Left lung (tissue), 10 donors: ENCODE results near the gene PRKAR1A. TPM values are rescaled to one million over a fixed set of nuclear protein-coding genes. Genes with fewer than 3 reads are reported as not detected.
"Not testable (repeated sequence)": the region's sequence is repeated elsewhere in the genome, so short reads cannot be mapped to it uniquely, and the experiment has no call there.

Experiments
- ATAC-seq: fragments of 200-7000 bp; cut with Tn5 transposase; one replicate; pipeline ENCODE4 v1.9.1; 2020; ENCODE audit warnings: moderate library complexity
- DNase-seq, 4 donors: peaks; one replicate each; pipeline ENCODE4 v3.0.0-alpha.2; 2013 to 2020
- H3K27ac ChIP-seq, 2 donors: fragments of 200-600 bp; sonication (generic) in 1 of 2; one replicate each; pipeline versions ENCODE4 v1.5.0 to v1.8.0; 2020 to 2021
- H3K27me3 ChIP-seq, 2 donors: fragments of 200-600 bp; sonication (generic) in 1 of 2; one replicate each; pipeline versions ENCODE4 v1.5.0 to v1.8.0; 2020 to 2021
- H3K36me3 ChIP-seq, 2 donors: fragments of 200-600 bp; sonication (generic) in 1 of 2; one replicate each; pipeline versions ENCODE4 v1.5.0 to v1.8.0; 2020 to 2021
- H3K4me1 ChIP-seq, 2 donors: fragments of 200-600 bp; one replicate each; pipeline ENCODE4 v1.8.0; 2021
- H3K4me3 ChIP-seq, 2 donors: fragments of 200-600 bp; sonication (generic) in 1 of 2; one replicate each; pipeline versions ENCODE4 v1.5.0 to v1.8.0; 2020 to 2021; ENCODE audit warnings: mild to moderate bottlenecking in 1 of 2
- H3K9me3 ChIP-seq, 2 donors: fragments of 200-600 bp; sonication (generic) in 1 of 2; one replicate each; pipeline versions ENCODE4 v1.5.0 to v1.8.0; 2020 to 2021
- intact Hi-C, 2 donors: fragments of 100-400 bp; cut with DNase I; formaldehyde crosslinking; loops; one replicate each; pipeline versions ENCODE4 v1.11.2 to v1.14.2; 2022
- polyA plus RNA-seq, 6 donors: library from polyadenylated mRNA; unstranded; fragments of 120-200 nt; gene quantifications; one replicate each; pipeline ENCODE4 v1.2.1, GENCODE V29; 2013; ENCODE audit not compliant: insufficient read length in 6 of 6
- total RNA-seq, 2 donors: library from RNA; stranded (reverse); fragmentation: NEBNext Ultra II Directional; extraction: Animal tissue kit (Norgen Biotek cat#: 25700); gene quantifications; one replicate each; pipeline ENCODE4 v1.2.1, GENCODE V29; 2021
- TF ChIP-seq, protein P1 (sequence below), 2 donors: fragments of 200-600 bp; sonication (generic) in 1 of 2; IDR thresholded peaks; one replicate each; pipeline versions ENCODE4 v1.5.0 to v1.8.0; 2021; ENCODE audit warnings: antibody characterized with exemption in 2 of 2
- donor health status: DM: no; HTN: yes; CAD: no.
- donor health status: DM: no; HTN: no; CAD: no.

Gene PRKAR1A
- total and polyA plus RNA-seq, 8 donors, result 307 to 376 (median 330) TPM

DNA sequence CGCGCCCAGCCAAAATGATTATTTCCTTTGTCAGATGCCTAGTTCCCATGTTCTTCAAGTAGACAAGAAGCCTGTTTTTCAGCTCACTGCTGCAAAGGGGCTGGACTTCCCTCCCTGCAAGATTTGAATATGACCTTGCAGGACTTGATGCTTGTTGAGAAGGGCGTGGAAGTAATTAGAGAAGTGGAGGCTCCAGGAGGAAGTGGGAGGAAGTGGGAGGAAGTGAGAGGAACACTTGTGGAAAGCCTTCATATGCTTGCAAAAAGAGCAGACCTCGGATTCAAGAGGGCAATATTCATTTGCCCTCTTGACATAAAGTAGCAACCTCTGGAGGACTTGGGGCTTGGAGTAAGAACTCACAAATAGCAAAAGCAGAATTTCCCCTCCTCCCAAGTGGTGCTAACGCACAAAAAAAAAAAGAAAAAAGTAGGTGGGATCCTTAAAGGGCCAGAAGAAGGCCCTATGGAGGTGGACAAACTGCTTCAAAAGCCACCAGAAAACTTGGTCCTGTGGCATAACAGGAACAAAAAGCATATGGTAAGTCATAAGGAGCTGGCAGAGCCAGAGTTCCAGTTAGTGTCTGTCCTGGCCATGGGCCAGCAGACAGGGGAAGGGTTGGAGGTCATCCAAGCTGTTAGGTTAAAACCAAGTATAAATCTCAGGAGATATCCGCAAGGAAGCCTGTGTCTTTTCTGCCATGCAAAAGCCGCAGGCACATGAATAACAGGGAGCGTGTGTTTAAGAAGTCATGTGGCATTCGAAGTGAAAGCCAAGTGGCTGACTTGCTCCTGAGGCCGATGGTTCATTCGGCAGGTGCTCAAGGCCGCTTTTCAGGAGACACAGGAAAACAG, 20.6 kb upstream of the PRKAR1A start:
- DNase-seq (peak in 3 of 4 donors; percentile 17 to 71 (median 51)), ATAC-seq (peak; percentile 85)
- Histone ChIP-seq H3K9me3 (no peaks in the 10 kb centered on the region), H3K27ac (peak overlapping the region; percentile 73 to 86), H3K4me3 (no peak overlapping the region), H3K27me3 (no peaks in the 10 kb centered on the region), H3K4me1 (peaks cover 8 to 40% of the 10 kb centered on the region in 2 donors), H3K36me3 (no peaks in the 10 kb centered on the region)
- TF ChIP-seq, protein P1, sequence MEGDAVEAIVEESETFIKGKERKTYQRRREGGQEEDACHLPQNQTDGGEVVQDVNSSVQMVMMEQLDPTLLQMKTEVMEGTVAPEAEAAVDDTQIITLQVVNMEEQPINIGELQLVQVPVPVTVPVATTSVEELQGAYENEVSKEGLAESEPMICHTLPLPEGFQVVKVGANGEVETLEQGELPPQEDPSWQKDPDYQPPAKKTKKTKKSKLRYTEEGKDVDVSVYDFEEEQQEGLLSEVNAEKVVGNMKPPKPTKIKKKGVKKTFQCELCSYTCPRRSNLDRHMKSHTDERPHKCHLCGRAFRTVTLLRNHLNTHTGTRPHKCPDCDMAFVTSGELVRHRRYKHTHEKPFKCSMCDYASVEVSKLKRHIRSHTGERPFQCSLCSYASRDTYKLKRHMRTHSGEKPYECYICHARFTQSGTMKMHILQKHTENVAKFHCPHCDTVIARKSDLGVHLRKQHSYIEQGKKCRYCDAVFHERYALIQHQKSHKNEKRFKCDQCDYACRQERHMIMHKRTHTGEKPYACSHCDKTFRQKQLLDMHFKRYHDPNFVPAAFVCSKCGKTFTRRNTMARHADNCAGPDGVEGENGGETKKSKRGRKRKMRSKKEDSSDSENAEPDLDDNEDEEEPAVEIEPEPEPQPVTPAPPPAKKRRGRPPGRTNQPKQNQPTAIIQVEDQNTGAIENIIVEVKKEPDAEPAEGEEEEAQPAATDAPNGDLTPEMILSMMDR (IDR thresholded peaks at IDR 0.05), result no peak
- intact Hi-C loops, result no loop called here

DNA sequence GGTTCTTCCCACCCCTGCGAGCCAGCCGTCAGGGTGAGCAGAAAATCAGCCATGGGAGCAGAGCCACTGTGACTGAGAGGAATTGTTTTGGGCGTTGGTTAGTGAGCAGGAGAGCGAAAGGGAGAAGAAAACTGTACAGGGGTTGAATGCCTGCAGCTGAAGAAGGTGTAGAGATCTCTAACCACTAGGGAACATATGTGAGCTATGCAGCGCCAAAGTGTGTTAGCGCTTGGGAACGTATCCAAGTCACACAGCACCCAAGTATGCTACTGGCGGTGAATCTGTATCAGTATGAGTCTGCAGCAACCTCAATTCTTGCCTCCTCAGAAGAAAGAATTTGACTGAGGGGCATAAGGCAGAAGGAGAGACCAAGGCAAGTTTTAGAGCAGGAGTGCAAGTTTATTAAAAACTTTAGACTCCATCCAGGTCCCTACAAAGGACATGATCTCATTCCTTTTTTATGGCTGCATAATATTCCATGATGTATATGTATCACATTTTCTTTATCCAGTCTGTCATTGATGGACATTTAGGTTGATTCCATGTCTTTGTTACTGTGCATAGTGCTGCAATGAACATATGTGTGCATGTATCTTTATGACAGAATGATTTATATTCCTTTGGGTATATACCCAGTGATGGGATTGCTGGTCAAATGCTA, 19.7 kb upstream of the PRKAR1A start:
- peak; percentile 52 for ATAC-seq
- intact Hi-C loops, DNase-seq, H3K27me3 ChIP-seq, H3K4me3 ChIP-seq, H3K9me3 ChIP-seq, H3K36me3 ChIP-seq: not testable (repeated sequence)
- peak overlapping the region; percentile 73 to 86 for H3K27ac ChIP-seq
- peaks cover 8 to 45% of the 10 kb centered on the region in 2 donors for H3K4me1 ChIP-seq

DNA sequence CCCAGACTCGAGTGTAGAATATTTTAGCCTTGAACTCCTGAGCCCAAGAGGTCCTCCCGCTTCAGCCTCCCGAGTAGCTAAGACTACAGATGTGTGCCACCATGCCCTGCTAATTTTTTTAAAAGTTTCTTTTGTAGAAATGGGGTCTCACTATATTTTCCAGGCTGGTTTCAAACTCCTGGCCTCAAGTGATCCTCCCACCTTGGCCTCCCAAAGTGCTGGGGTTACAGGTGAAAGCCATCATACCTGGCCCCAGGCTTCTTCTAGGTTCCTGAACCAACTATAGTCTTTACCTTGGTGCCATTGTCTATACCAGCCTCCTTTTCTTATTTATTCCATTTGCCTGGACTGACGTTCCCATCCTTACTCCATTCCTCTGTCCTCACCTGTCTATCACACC, 17.1 kb upstream of the PRKAR1A start:
- Histone ChIP-seq H3K4me3 (no peak overlapping the region), H3K9me3 (no peaks in the 10 kb centered on the region), H3K4me1 (peaks cover 15 to 64% of the 10 kb centered on the region in 2 donors), H3K27ac (no peak overlapping the region), H3K36me3 (no peaks in the 10 kb centered on the region), H3K27me3 (no peaks in the 10 kb centered on the region)
- intact Hi-C loops, result no loop called here
- ATAC-seq (no peak), DNase-seq (no peak)
- TF ChIP-seq, protein P1 (IDR thresholded peaks at IDR 0.05), result no peak

DNA sequence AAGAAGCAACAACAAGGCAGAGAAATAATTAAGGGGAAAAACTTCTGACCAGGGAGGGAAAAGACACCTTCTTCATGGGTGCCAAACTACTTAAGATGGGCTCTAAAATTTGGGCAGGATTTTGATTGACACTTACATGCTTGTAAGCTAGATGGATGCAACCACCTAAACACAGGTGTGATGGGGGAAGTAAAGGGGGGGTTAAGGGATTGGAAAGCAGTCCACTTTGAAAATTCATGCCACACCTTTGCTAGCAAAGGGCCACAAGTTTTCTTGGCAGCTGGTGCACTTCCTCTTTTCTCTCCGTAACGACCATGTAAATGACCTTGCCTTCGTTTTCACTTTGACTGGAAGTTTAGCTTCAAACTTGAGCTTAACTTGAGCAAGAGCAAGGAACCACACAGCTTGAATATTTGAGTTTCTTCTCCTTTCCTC, 14.3 kb upstream of the PRKAR1A start:
- H3K36me3 ChIP-seq, result no peaks in the 10 kb centered on the region
- TF ChIP-seq, protein P1 (IDR thresholded peaks at IDR 0.05), result no peak
- H3K9me3 ChIP-seq, result no peaks in the 10 kb centered on the region
- no peaks in the 10 kb centered on the region for H3K27me3 ChIP-seq
- peaks cover 7 to 36% of the 10 kb centered on the region in 2 donors for H3K4me1 ChIP-seq
- ATAC-seq (peak; percentile 70), DNase-seq (peak in 1 of 4 donors; percentile 28)
- H3K27ac ChIP-seq, result peak overlapping the region; percentile 49 to 94
- H3K4me3 ChIP-seq, result no peak overlapping the region
- intact Hi-C loops, result no loop called here

DNA sequence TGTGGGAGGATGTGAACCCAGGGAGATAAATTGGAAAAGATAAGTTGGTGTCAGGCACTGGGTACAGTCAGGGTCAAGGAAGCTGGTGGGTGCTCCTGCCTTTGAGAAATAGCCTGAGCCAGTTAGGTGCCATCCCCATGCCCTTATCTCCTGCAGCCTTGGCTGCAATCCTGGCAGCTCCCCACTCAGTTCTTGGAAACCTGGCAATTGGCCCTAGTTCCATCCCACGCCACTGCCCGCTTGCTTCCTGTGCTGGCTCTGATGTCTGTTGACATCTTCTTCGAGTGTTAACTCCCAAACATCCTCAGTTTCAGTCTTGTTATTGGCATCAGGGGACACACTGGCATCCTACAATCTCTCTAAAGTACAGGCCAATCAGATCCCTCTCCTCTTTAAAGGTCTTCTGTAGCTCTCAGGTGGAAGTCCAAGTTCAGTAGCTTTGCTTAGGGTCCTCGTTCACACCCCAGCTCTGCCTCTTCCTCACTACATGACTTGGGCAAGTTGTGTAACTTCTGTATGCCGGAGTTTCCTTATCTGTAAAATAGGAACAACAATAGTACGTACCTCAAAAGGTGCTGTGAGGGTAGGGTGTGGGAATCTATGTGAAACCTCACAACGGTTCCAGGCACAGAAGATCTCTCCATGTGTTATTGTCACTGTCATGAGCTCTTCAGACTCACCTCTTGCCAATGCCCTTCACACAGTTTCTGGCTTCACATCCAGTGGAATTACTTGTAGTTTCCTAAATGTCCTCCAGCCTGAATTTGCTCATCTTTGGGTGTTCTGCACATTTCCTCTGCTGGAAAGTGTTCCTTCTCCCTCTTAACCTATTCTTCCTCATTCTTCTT, 13.5 kb upstream of the PRKAR1A start:
- H3K27me3 ChIP-seq, result no peaks in the 10 kb centered on the region
- no peak overlapping the region for H3K4me3 ChIP-seq
- peak overlapping the region; percentile 49 to 94 for H3K27ac ChIP-seq
- peaks cover 7 to 28% of the 10 kb centered on the region in 2 donors for H3K4me1 ChIP-seq
- no peaks in the 10 kb centered on the region for H3K9me3 ChIP-seq
- peak; percentile 52 for ATAC-seq
- H3K36me3 ChIP-seq, result no peaks in the 10 kb centered on the region
- TF ChIP-seq, protein P1 (IDR thresholded peaks at IDR 0.05), result no peak
- DNase-seq, result peak in 1 of 4 donors; percentile 15
- intact Hi-C loops, result no loop called here
